WTC11 (cell line): Measurements from ENCODE around the gene CTNNA3. TPM values are rescaled to one million over a fixed set of nuclear protein-coding genes. Genes with fewer than 3 reads are reported as not detected.

Source experiments
- ATAC-seq: fragments of 200-7000 bp; cut with Tn5 transposase; 2 replicates; pipeline ENCODE4 v1.10.0; 2021; ENCODE audit warnings: mild to moderate bottlenecking, moderate library complexity
- CTCF ChIA-PET: fragments of 300-600 bp; sonication (Branson Sonifier 250); formaldehyde crosslinking; loops from one replicate; lab custom pipeline; 2021; ENCODE audit warnings: antibody characterized with exemption; lab: Charles Lee
- POLR2A ChIA-PET: fragments of 350-600 bp; sonication (Branson Sonifier 250); formaldehyde crosslinking; loops from one replicate; lab custom pipeline; 2021; ENCODE audit warnings: antibody characterized with exemption; lab: Charles Lee
- DNase-seq: peaks from one replicate; pipeline ENCODE4 v3.0.0; 2021; ENCODE audit warnings: low spot score
- H3K27ac Mint-ChIP-seq: 2 replicates; pipeline ENCODE4 v1.8.0; 2021; ENCODE audit warnings: mixed read lengths
- H3K27me3 Mint-ChIP-seq: 2 replicates; pipeline ENCODE4 v1.8.0; 2021; ENCODE audit warnings: low read depth, mild to moderate bottlenecking, moderate library complexity, mixed read lengths
- H3K36me3 Mint-ChIP-seq: 2 replicates; pipeline ENCODE4 v1.8.0; 2021; ENCODE audit warnings: mixed read lengths
- H3K4me1 Mint-ChIP-seq: 2 replicates; pipeline ENCODE4 v1.8.0; 2022; ENCODE audit warnings: mixed read lengths
- H3K4me3 Mint-ChIP-seq: 2 replicates; pipeline ENCODE4 v1.8.0; 2021; ENCODE audit warnings: mild to moderate bottlenecking, moderate library complexity, mixed read lengths
- H3K9me3 Mint-ChIP-seq: 2 replicates; pipeline ENCODE4 v1.8.0; 2021; ENCODE audit warnings: mixed read lengths
- ATF1 ChIP-seq: sonication (generic); formaldehyde crosslinking; IDR thresholded peaks from 2 replicates; pipeline ENCODE4 v1.8.1; 2023; ENCODE audit warnings: mild to moderate bottlenecking, moderate library complexity, missing genetic modification reagents
- ATF3 ChIP-seq: sonication (generic); formaldehyde crosslinking; conservative IDR thresholded peaks from 2 replicates; pipeline ENCODE4 v1.8.1; 2022; ENCODE audit warnings: mild to moderate bottlenecking, missing genetic modification reagents
- CBFB ChIP-seq: sonication (generic); formaldehyde crosslinking; IDR thresholded peaks from 2 replicates; pipeline ENCODE4 v1.8.1; 2022; ENCODE audit warnings: mild to moderate bottlenecking, low read depth, missing genetic modification reagents
- CDX4 ChIP-seq: fragments of 250-450 bp; sonication (Bioruptor Pico); IDR thresholded peaks from 2 replicates; pipeline ENCODE4 v1.9.0; 2021; ENCODE audit warnings: moderate library complexity, mild to moderate bottlenecking, inconsistent platforms, borderline replicate concordance
- E2F4 ChIP-seq: sonication (generic); formaldehyde crosslinking; IDR thresholded peaks from 2 replicates; pipeline ENCODE4 v1.8.1; 2022; ENCODE audit warnings: low read depth, mild to moderate bottlenecking, moderate library complexity, missing genetic modification reagents, borderline replicate concordance
- FOXK1 ChIP-seq: sonication (generic); formaldehyde crosslinking; IDR thresholded peaks from 2 replicates; pipeline ENCODE4 v1.8.0; 2022; ENCODE audit warnings: mild to moderate bottlenecking, moderate library complexity, missing genetic modification reagents
- FOXP4 ChIP-seq: sonication (generic); formaldehyde crosslinking; IDR thresholded peaks from 2 replicates; pipeline ENCODE4 v1.8.0; 2022; ENCODE audit warnings: mild to moderate bottlenecking, missing genetic modification reagents
- GTF2I ChIP-seq: fragments of 250-450 bp; sonication (Bioruptor Pico); conservative IDR thresholded peaks from 2 replicates; pipeline ENCODE4 v1.4.0; 2021; ENCODE audit warnings: mild to moderate bottlenecking
- HMGXB4 ChIP-seq: sonication (generic); formaldehyde crosslinking; IDR thresholded peaks from 2 replicates; pipeline ENCODE4 v1.8.1; 2023; ENCODE audit warnings: mild to moderate bottlenecking, moderate library complexity, missing genetic modification reagents
- IRF1 ChIP-seq: sonication (generic); formaldehyde crosslinking; IDR thresholded peaks from 2 replicates; pipeline ENCODE4 v1.8.0; 2023; ENCODE audit warnings: missing genetic modification reagents
- KAT7 ChIP-seq: sonication (generic); formaldehyde crosslinking; IDR thresholded peaks from 2 replicates; pipeline ENCODE4 v1.8.1; 2023; ENCODE audit warnings: missing genetic modification reagents, mild to moderate bottlenecking, borderline replicate concordance
- MYBL2 ChIP-seq: sonication (generic); formaldehyde crosslinking; IDR thresholded peaks from 2 replicates; pipeline ENCODE4 v1.8.1; 2023; ENCODE audit warnings: mild to moderate bottlenecking, moderate library complexity, missing genetic modification reagents
- NFE2L1 ChIP-seq: sonication (generic); formaldehyde crosslinking; IDR thresholded peaks from 2 replicates; pipeline ENCODE4 v1.8.1; 2023; ENCODE audit warnings: missing genetic modification reagents
- PRRX2 ChIP-seq: fragments of 250-450 bp; sonication (Bioruptor Pico); IDR thresholded peaks from 2 replicates; pipeline ENCODE4 v1.8.0; 2021; ENCODE audit warnings: mild to moderate bottlenecking
- RELA ChIP-seq: sonication (generic); formaldehyde crosslinking; IDR thresholded peaks from 2 replicates; pipeline ENCODE4 v1.8.1; 2022; ENCODE audit warnings: missing genetic modification reagents, mild to moderate bottlenecking, borderline replicate concordance
- SOX15 ChIP-seq: fragments of 250-450 bp; sonication (Bioruptor Pico); IDR thresholded peaks from 2 replicates; pipeline ENCODE4 v1.9.0; 2021; ENCODE audit warnings: mild to moderate bottlenecking
- STAT6 ChIP-seq: sonication (generic); formaldehyde crosslinking; conservative IDR thresholded peaks from 2 replicates; pipeline ENCODE4 v1.8.1; 2023; ENCODE audit warnings: mild to moderate bottlenecking, low read depth, missing genetic modification reagents, moderate library complexity
- ZBTB21 ChIP-seq: sonication (generic); formaldehyde crosslinking; IDR thresholded peaks from 2 replicates; pipeline ENCODE4 v1.8.1; 2023; ENCODE audit warnings: mild to moderate bottlenecking, missing genetic modification reagents, borderline replicate concordance
- ZNF138 ChIP-seq: sonication (generic); formaldehyde crosslinking; conservative IDR thresholded peaks from 2 replicates; pipeline ENCODE4 v1.8.1; 2022; ENCODE audit warnings: mild to moderate bottlenecking, moderate library complexity, missing genetic modification reagents
- ZNF219 ChIP-seq: sonication (generic); formaldehyde crosslinking; IDR thresholded peaks from 2 replicates; pipeline ENCODE4 v1.8.0; 2023; ENCODE audit warnings: missing genetic modification reagents, mild to moderate bottlenecking, borderline replicate concordance
- ZNF232 ChIP-seq: sonication (generic); formaldehyde crosslinking; IDR thresholded peaks from 2 replicates; pipeline ENCODE4 v1.8.0; 2022; ENCODE audit warnings: mild to moderate bottlenecking, missing genetic modification reagents
- ZNF396 ChIP-seq: fragments of 250-450 bp; sonication (Bioruptor Pico); IDR thresholded peaks from 2 replicates; pipeline ENCODE4 v1.8.0; 2021; ENCODE audit warnings: mild to moderate bottlenecking, moderate library complexity, borderline replicate concordance
- ZNF425 ChIP-seq: fragments of 250-450 bp; sonication (Bioruptor Pico); conservative IDR thresholded peaks from 2 replicates; pipeline ENCODE4 v1.9.0; 2021; ENCODE audit warnings: mild to moderate bottlenecking
- total RNA-seq: library from RNA; stranded (reverse); gene quantifications from 3 replicates; pipeline ENCODE4 v1.2.3, GENCODE V29; 2021

Gene CTNNA3
- total RNA-seq, 1 experiment from 2014 or later, result 6.1 TPM

GRCh38 chr10:65898055-65898454, 1797.9 kb downstream of the CTNNA3 start:
- Mint-ChIP-seq H3K4me3 (no peak overlapping the region), H3K4me1 (no peaks in the 10 kb centered on the region), H3K27me3 (no peaks in the 10 kb centered on the region), H3K27ac (no peak overlapping the region), H3K36me3 (no peaks in the 10 kb centered on the region), H3K9me3 (no peaks in the 10 kb centered on the region)
- ChIA-PET CTCF (no interaction called here), POLR2A (no interaction called here)
- TF ChIP-seq CDX4 (CRISPR knock-in tag), result no peak
- TF ChIP-seq FOXP4 (CRISPR knock-in tag), result no peak
- TF ChIP-seq STAT6, result no peak
- TF ChIP-seq KAT7 (CRISPR knock-in tag), result no peak
- no peak for TF ChIP-seq ZNF396 (CRISPR knock-in tag)
- no peak for TF ChIP-seq FOXK1
- no peak for TF ChIP-seq E2F4
- TF ChIP-seq ZBTB21, result no peak
- TF ChIP-seq ZNF219 (CRISPR knock-in tag), result no peak
- no peak for TF ChIP-seq GTF2I (CRISPR knock-in tag)
- no peak for TF ChIP-seq SOX15
- DNase-seq (no peak), ATAC-seq (no peak)

GRCh38 chr10:65894961-65895360, 1801.0 kb downstream of the CTNNA3 start:
- ATAC-seq, result no peak
- no peak for TF ChIP-seq IRF1
- no peak for TF ChIP-seq ZNF138
- TF ChIP-seq PRRX2 (CRISPR knock-in tag), result no peak
- TF ChIP-seq ATF1 (CRISPR knock-in tag), result no peak
- no peak for TF ChIP-seq RELA (CRISPR knock-in tag)
- no peak for TF ChIP-seq CBFB (CRISPR knock-in tag)
- TF ChIP-seq HMGXB4 (CRISPR knock-in tag), result no peak
- no peak for TF ChIP-seq FOXP4 (CRISPR knock-in tag)
- TF ChIP-seq ATF3 (CRISPR knock-in tag), result no peak
- TF ChIP-seq NFE2L1, result no peak
- TF ChIP-seq MYBL2, result no peak
- TF ChIP-seq ZNF232 (CRISPR knock-in tag), result no peak
- TF ChIP-seq ZNF425 (CRISPR knock-in tag), result no peak

More at GRCh38 chr10:65894961-65895360, 1801.0 kb downstream of the CTNNA3 start:
- Mint-ChIP-seq H3K27ac (no peak overlapping the region), H3K36me3 (no peaks in the 10 kb centered on the region), H3K27me3 (no peaks in the 10 kb centered on the region), H3K9me3 (no peaks in the 10 kb centered on the region), H3K4me3 (no peak overlapping the region), H3K4me1 (peaks cover 5% of the 10 kb centered on the region; the same call in 1 of the 2 replicates)
- ChIA-PET CTCF (no interaction called here), POLR2A (no interaction called here)
- DNase-seq, result no peak
